Astrocyte of the cerebellum (primary cell): ENCODE results near the gene KIF16B.

Experiments used
- DNase-seq: peaks from one replicate; pipeline ENCODE4 v3.0.0-alpha.2; 2011; ENCODE audit warnings: low read depth
- H3K4me3 ChIP-seq: 2 replicates; pipeline ENCODE4 v1.5.1; 2011; ENCODE audit warnings: mild to moderate bottlenecking, low read depth, low read length, moderate library complexity
- in situ Hi-C: cut with HindIII; loops from 2 replicates; pipeline ENCODE4 v1.10.0; 2017; ENCODE audit warnings: low sequenced_read_pairs
- TF ChIP-seq, protein P1 (sequence below): IDR thresholded peaks from 2 replicates; pipeline ENCODE4 v1.5.1; 2012; ENCODE audit warnings: low read length, low read depth, moderate library complexity, mild to moderate bottlenecking; ENCODE audit errors: missing control alignments

The KIF16B gene, protein sequence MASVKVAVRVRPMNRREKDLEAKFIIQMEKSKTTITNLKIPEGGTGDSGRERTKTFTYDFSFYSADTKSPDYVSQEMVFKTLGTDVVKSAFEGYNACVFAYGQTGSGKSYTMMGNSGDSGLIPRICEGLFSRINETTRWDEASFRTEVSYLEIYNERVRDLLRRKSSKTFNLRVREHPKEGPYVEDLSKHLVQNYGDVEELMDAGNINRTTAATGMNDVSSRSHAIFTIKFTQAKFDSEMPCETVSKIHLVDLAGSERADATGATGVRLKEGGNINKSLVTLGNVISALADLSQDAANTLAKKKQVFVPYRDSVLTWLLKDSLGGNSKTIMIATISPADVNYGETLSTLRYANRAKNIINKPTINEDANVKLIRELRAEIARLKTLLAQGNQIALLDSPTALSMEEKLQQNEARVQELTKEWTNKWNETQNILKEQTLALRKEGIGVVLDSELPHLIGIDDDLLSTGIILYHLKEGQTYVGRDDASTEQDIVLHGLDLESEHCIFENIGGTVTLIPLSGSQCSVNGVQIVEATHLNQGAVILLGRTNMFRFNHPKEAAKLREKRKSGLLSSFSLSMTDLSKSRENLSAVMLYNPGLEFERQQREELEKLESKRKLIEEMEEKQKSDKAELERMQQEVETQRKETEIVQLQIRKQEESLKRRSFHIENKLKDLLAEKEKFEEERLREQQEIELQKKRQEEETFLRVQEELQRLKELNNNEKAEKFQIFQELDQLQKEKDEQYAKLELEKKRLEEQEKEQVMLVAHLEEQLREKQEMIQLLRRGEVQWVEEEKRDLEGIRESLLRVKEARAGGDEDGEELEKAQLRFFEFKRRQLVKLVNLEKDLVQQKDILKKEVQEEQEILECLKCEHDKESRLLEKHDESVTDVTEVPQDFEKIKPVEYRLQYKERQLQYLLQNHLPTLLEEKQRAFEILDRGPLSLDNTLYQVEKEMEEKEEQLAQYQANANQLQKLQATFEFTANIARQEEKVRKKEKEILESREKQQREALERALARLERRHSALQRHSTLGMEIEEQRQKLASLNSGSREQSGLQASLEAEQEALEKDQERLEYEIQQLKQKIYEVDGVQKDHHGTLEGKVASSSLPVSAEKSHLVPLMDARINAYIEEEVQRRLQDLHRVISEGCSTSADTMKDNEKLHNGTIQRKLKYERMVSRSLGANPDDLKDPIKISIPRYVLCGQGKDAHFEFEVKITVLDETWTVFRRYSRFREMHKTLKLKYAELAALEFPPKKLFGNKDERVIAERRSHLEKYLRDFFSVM (N-terminal part only)

DNA sequence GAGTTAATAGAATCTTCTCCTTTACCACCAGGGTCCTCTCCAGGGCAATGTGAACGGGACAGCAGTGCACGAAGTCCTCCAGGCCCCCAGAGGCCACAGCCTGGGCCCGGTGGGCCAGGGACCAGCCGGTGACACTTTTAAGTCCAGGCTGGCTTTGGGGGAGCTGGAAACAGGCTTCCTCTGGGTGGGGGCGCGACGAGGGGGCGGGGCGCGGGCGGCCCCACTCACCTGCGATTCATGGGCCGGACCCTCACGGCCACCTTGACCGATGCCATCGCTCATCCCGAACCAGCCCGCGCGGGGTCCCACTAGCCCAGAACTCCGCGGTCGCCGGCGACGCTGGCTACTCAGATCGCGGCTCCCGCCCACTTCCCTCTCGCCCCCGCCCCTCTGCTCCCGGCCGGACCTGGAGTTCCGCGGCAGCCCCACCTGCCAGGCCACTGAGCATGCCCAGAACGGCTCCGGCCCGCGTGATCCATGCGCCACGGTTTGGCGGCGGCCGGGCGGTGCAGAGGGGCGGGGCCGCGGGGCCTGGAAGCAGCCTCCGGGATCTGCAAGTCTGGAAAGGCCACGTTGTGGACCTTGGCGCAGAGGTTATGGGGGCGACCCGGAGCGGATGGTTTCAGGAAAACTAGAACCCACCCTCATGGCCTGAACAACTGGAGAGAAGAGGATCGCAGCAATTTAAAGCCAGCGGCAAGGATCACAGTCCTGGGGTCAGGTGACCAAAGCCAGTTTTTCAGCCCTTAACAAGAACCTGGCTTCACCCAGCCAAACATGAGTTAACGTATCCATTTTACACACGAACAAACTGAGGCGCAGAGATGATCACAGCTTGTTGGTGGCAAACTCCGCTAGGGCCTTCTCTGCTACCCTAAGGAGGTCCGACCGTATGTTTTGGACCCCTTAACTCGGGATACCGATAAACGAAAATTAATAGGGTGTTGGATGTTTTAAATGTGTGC lies at the start of gene KIF16B:
KIF16B (minus strand) TSS at position 448 of the 965 bp plus-strand sequence; CDS start at position 275, 173 bp downstream.
- TF ChIP-seq, protein P1, sequence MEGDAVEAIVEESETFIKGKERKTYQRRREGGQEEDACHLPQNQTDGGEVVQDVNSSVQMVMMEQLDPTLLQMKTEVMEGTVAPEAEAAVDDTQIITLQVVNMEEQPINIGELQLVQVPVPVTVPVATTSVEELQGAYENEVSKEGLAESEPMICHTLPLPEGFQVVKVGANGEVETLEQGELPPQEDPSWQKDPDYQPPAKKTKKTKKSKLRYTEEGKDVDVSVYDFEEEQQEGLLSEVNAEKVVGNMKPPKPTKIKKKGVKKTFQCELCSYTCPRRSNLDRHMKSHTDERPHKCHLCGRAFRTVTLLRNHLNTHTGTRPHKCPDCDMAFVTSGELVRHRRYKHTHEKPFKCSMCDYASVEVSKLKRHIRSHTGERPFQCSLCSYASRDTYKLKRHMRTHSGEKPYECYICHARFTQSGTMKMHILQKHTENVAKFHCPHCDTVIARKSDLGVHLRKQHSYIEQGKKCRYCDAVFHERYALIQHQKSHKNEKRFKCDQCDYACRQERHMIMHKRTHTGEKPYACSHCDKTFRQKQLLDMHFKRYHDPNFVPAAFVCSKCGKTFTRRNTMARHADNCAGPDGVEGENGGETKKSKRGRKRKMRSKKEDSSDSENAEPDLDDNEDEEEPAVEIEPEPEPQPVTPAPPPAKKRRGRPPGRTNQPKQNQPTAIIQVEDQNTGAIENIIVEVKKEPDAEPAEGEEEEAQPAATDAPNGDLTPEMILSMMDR: peak; percentile 7
- H3K4me3 ChIP-seq: peak within 1 kb of the TSS; percentile 72
- in situ Hi-C loops: no loop called here
- peak; percentile 66 for DNase-seq

DNA sequence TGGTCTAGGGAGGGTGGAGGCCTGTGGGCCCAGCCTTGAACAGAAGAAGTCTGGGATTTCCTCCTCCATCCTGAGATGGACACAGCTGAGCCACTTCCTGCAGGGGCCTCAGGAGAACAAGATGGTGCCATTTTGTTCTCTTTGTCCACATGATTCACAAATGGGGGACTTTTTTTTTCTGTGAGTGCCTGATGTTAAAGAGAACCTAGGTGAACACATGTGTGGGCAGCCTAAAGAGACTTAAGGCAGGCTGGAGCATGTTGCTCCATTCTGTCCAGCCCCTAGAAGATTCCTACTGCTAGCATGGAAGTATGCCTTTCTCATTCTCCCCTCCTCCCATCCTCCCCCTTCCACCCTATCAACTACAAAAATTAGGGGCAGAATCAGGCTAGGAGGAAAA lies 49.3 kb upstream of the KIF16B start:
- TF ChIP-seq, protein P1: no peak
- no peak for DNase-seq
- in situ Hi-C loops: no loop called here
- H3K4me3 ChIP-seq: no peak overlapping the region

DNA sequence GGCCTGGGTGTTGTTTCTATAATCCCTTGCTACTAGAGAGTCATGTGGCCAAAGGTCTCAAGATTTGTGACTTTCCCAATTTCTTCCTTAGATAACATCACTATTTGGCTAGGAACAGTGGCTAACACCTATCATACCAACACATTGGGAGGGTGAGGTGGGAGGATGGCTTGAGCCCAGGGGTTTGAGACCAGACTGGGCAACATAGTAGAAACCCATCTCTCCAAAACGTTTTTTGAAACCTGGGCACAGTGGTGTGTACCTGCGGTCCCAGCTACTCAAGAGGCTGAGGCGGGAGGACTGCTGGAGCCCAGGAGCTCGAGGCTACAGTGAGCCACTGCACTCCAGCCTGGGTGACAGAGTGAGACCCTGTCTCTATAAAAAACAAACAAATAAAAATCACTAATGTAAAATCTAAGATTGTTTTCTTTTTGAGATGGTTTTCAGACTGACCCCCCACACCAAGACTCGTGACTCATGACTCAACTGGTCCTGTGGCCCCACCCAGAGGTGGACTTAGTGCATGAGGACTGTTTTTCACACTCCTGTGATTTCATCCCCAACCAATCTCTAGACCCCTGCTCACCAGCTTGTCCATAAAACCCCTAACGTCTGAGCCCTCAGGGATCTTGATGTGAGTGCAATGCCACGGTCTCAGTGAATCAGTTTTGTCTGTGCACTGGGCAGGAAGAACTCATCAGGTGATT lies 48.3 kb upstream of the KIF16B start:
- no peak overlapping the region for H3K4me3 ChIP-seq
- in situ Hi-C loops: no loop called here
- DNase-seq: no peak
- TF ChIP-seq, protein P1: no peak

DNA sequence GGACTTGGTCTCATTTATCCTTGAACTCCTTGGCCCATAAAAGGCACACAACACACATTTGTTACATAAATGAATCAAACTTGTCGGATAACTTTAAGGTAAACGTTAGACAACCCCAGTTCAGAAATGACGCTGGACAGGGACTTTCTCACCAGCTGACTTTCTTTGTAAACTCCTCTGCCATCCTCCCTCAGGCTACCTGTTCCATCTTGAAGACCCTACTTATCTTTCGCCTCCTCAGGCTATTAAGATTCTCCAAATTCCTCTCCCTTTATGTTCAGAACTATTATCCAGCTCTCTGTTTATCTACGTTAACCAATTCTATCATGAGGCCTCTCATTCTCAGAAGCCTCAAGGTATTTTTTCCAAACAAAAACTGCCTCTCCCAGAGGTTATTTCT lies 47.7 kb upstream of the KIF16B start:
- in situ Hi-C loops: no loop called here
- DNase-seq: no peak
- no peak overlapping the region for H3K4me3 ChIP-seq
- TF ChIP-seq, protein P1: no peak

DNA sequence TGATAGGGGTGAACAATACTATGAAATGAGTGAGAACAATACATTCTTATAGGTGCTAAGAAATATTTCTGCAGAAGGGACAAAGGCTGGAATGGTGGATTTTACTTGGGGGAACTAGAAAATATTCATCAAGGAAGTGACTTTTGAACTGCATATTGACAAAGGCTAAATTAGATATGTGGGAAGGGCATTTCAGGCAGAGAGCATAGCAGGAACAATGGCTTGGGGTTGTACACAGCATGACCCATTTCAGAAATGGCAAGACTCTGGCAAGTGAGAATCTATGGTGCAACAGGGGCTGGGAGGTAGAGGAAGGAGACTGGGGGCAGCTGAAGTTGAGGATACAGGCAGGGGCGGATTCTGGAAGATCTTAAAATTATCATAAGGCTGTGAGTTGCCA lies 46.7 kb upstream of the KIF16B start:
- in situ Hi-C loops: no loop called here
- no peak overlapping the region for H3K4me3 ChIP-seq
- no peak for DNase-seq
- TF ChIP-seq, protein P1: no peak
